HG03565 (cell line): ENCODE measurements around the gene VSX1.

Experiments
- ATAC-seq: cut with Tn5 transposase; IDR thresholded peaks from one replicate; pipeline ENCODE4 v1.9.1; 2021; ENCODE audit warnings: mild to moderate bottlenecking, moderate library complexity; ENCODE audit not compliant: unreplicated experiment

The VSX1 gene

GRCh38 chr20:25081730-25082497, at the start of gene VSX1:
TSS of gene VSX1 (minus strand) at chr20:25082141. CDS start at chr20:25082096, 45 bp downstream.
- ATAC-seq: no peak

DNA sequence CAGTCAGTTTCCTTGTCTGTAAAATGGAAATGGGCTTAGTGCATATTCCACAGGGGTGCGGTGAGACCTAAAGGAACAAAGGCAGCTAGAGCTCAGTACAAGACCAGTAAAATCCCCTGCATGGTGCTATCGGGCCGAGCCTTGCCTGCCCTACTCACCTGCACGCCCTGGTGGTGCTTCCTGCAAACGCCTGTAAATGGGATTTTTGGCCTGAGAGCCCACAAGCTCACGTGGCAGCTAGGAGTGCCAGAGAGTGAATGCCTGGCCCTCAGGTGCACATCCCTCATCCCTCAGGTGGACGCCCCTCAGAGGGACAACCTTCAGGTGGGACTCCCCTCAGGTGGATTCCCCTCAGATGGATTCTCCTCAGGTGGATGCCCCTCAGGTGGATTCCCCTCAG, 48.0 kb upstream of the VSX1 start:
- no peak for ATAC-seq

DNA sequence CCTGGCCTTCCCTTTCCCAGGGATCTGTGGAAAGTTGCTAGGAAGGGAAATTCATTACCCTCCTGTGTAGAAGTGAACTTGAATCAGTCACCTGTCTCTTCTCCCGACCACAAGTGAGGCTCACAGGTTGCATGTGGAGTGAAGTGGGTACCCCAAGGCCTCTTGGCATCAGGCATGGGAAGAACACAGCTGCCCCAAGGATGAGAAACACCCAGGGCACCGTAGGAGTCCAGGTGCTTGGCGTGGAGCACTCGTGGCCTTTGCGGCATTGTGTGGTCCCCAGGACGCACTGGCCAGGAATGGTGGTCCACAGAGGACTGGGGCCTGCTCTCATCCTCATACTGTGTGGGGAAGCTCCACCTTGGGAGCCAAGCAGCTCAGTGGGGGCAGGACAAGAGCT, 47.5 kb upstream of the VSX1 start:
- ATAC-seq: no peak

DNA sequence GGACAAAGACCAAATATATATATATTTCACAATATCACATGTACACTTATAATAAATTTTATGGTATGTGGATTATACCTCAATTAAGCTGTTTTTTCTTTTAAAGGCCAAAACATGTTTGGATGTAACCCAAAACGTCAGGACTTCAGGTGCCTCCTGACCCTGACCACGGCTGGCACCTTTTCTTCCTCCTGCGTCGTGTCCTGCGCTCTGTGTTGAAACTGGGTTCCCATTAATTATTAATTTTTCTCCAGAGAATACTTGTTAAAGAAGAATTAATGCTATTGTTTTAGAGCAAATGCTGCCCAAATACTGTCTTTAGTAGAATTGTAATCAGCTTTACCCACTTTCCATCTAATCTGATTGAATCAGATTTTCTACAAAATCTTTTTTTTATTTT, 46.7 kb upstream of the VSX1 start:
- ATAC-seq: no peak

GRCh38 chr20:25127761-25128537, 46.0 kb upstream of the VSX1 start:
- no peak for ATAC-seq

- ATAC-seq: no peak
Observed at GRCh38 chr20:25126204-25127029, 44.5 kb upstream of the VSX1 start.

GRCh38 chr20:25125636-25126035, 43.7 kb upstream of the VSX1 start:
- ATAC-seq: no peak

- no peak for ATAC-seq
Observed at GRCh38 chr20:25120920-25121319, 39.0 kb upstream of the VSX1 start.

GRCh38 chr20:25120457-25120856, 38.5 kb upstream of the VSX1 start:
- no peak for ATAC-seq

DNA sequence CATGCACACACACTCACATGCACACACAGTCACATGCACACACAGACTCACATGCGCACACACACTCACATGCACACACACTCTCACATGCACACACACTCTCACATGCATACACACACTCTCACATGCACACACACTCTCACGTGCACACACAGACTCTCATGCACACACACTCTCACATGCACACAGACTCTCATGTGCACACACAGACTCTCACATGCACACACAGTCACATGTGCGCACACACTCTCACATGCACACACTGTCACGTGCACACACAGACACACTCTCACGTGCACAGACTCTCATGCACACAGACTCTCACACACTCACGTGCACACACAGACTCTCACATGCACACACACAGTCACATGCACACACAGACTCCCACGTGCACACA, 36.6 kb upstream of the VSX1 start:
- ATAC-seq: no peak

GRCh38 chr20:25117990-25118389, 36.0 kb upstream of the VSX1 start:
- ATAC-seq: no peak

DNA sequence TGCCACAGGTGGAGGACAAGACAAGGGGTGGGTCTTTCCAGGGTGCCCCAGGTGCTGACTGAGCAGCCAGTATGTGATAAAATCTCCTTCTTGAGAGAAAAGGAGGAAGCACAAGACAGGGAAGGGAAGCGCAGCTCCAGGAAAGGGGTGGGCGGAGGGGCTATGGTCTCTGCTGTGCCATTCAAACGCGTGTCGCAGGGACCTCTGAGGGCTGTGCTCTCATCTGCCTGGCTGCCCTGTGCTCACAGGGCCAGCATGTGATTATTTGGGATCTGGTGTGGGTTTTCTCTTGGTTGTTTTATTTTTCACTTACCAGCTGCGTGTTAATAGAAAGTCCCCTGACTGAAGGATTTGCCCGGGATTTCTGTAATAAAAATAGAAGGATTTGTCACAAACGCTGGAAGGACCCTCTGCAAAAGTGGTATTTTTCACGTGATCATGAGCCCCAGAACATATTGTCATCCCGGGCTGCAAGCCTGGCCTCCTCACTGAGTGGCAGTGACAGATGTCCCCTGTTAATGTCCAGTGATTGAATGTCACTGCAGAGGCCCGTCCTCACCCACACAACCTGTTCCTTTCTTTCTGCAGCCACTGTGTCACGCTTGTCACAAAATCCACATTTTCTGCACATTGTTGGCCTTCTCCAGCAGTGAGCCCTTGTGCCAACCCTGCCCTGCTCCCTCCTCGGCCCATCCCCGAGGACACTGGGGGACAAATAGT, 35.0 kb upstream of the VSX1 start:
- ATAC-seq: no peak

DNA sequence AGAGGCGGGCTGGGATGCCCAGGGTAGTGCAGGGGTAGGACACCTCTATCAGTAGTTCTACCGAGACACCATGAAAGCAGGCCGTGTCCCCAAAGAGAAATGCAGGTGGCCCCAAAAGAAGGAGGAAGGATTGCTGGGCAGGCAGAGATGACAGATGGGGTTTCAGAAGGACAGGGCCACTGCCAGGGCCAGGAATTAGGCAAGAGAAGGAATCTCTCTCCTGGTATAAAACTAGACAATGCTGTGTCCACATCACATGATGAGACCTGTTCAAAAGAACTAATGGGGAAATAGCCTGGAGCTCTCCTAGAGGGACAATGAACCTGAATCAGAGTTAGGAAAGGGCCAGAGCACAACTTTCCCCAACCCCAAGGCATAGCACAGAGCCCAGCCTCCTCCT, 21.6 kb upstream of the VSX1 start:
- no peak for ATAC-seq

DNA sequence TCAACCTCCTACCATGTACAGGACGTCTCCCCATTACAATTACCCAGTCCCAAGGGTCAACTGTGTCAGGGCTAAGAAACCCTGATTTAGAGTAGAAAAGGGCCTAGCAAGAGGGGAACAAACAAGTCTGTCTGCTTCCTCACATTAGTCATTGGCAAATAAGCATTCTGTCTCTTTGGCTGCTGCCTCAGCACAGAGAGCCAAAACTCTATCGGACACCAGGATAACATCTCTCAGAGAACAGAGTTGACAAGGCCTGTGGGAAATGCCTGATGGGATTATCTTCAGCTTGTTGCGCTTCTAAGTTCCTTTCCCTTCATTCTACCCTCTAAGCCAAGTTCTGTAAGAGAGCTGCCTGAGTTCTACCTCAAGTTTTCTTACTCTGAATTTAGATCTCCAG, 19.0 kb upstream of the VSX1 start:
- ATAC-seq: no peak

DNA sequence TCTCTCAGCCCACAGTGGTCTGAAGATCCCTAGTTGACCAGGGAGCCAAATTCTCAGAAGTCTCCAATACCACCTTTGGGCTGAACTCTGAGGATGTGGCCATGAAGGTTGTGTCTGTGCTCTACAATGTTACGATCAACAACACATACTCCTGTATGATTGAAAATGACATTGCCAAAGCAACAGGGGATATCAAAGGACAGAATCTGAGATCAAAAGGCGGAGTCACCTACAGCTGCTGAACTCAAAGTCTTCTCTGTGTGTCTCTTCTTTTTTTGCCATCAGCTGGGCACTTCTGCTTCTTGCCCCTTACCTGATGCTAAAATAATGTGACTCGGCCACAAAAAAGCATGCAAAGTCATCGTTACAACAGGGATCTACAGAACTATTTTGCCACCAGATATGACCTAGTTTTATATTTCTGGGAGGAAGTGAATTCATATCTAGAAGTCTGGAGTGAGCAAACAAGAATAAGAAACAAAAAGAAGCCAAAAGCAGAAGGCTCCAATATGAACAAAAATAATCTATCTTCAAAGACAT, 17.7 kb upstream of the VSX1 start:
- no peak for ATAC-seq

DNA sequence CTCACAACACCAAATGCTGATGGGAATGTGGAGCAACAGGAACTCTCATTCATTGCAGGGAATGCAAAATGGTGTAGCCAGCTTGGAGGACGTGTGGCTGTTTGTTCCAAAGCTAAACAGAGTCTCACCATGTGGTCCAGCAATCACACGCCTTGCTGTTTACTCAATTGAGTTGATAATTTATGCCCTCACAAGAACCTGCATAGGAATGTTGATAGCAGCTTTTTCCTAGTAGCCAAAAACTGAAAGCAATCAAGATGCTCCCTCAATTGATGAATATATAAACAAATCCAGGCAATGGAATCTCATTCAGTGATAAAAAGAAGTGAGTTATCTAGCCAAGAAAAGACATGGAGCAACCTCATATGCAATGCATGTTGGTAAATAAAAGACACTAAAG, 15.6 kb upstream of the VSX1 start:
- ATAC-seq: no peak

DNA sequence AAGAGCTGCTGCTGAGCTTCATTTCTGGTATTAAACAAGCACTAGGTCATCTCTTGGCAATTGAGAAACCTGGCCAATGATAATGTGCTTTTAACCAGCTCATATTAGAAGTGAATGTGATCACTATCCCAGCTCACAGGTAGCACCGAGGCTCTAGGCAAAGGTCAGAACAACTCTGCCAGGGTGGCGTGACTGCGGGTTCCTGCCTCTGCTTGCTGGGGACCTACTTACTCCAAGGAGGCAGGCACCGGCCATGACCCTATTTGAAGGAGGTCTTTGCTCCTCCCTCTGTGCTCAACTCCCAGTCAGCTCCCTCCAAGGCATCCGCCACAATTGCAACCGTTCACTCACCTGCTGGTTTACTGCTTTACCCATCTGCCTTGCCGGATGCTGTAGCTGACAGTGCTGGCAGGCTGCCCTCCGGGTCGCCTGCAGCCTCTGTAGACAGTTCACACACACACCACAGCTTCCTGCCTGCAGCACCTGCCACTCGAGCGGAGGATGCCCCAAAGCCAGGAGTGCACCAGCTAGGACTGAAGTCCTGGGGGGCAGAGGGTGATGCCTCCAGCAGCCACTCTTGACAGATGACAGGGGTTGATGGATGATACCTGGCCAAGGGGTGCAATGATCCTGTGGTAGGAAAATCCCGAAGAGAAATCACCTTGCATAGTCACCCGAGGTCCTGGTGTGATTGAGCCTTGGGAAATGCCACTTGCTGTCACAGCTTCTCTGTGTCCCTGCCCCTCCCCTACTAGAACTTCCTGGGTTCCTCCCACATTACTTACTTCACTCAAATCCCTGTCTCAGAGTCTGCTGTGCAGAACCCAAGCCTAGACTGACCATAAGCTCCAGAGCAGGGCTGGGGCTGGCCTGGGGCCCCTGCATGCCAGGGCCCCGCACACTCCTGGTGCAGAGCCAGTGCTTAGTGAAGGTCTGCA, 8.8 kb upstream of the VSX1 start:
- peak; percentile 53 for ATAC-seq

DNA sequence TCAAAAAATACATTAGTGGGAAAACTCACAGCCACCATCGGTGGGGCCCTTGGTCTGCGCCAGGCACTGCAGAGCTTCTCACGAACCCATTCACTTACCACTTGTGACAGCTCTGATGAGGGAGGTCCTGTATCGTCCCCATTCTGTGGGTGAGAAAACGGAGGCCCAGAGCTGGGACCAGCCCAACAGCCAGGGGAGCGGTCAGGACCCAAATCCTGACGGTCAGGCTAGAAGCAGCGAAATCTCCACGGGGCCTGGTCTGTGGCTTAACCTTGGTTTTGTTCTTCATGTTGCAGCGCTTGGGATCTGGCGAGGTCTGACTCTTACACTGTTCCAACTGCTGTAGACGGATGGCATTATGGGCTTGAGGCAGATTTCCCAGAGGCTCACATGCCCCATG, 7.7 kb upstream of the VSX1 start:
- ATAC-seq: no peak

DNA sequence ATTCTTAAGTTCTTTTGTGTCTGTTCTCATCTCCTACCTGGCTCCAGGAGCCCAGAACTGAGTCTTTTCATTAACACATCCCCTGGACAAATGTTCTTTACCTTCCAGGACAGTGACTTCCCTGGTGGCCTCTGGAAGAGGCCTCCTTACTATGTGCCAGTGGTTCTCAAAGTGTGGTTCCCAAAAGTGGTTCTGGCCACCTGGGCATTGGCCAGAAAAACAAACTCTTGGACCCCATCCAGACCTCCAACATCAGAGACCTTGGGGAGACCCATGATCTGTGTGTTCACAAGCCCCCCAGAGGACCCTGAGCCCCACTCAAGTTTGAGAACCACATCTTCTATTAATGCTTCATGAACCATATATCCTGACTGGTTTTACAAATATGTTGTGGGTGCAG, 7.2 kb upstream of the VSX1 start:
- no peak for ATAC-seq

GRCh38 chr20:25088267-25088666, 6.3 kb upstream of the VSX1 start:
- ATAC-seq: no peak
